HG03571 (cell line): Measurements from ENCODE around the gene IL36G.
"Not testable (repeated sequence)": the region's sequence is repeated elsewhere in the genome, so short reads cannot be mapped to it uniquely, and the experiment has no call there.

Source experiments
- ATAC-seq: cut with Tn5 transposase; IDR thresholded peaks from one replicate; pipeline ENCODE4 v1.9.1; 2021; ENCODE audit not compliant: unreplicated experiment

Gene IL36G

GRCh38 chr2:112977559-112978056 lies at the start of gene IL36G:
Gene IL36G (plus strand): TSS chr2:112978006. CDS start chr2:112978639, 633 bp downstream.
- no peak for ATAC-seq

GRCh38 chr2:112933261-112933660 lies 44.5 kb upstream of the IL36G start:
- ATAC-seq: no peak

GRCh38 chr2:112934117-112934516 lies 43.7 kb upstream of the IL36G start:
- ATAC-seq: not testable (repeated sequence)

GRCh38 chr2:112936927-112937232 lies 40.9 kb upstream of the IL36G start:
- ATAC-seq: no peak

- no peak for ATAC-seq
Observed at GRCh38 chr2:112938904-112939303, 38.9 kb upstream of the IL36G start.

GRCh38 chr2:112939425-112939824 lies 38.4 kb upstream of the IL36G start:
- ATAC-seq: no peak

GRCh38 chr2:112940859-112941625 lies 36.8 kb upstream of the IL36G start:
- ATAC-seq: no peak

GRCh38 chr2:112941753-112942653 lies 35.8 kb upstream of the IL36G start:
- ATAC-seq: peak; percentile 61

GRCh38 chr2:112942654-112943002 lies 35.2 kb upstream of the IL36G start:
- no peak for ATAC-seq

GRCh38 chr2:112944971-112945370 lies 32.8 kb upstream of the IL36G start:
- no peak for ATAC-seq

GRCh38 chr2:112946086-112946485 lies 31.7 kb upstream of the IL36G start:
- no peak for ATAC-seq

- no peak for ATAC-seq
Observed at GRCh38 chr2:112947374-112947773, 30.4 kb upstream of the IL36G start.

GRCh38 chr2:112949456-112949855 lies 28.4 kb upstream of the IL36G start:
- ATAC-seq: no peak

- ATAC-seq: no peak
Observed at GRCh38 chr2:112954364-112954763, 23.4 kb upstream of the IL36G start.

- no peak for ATAC-seq
Observed at GRCh38 chr2:112957511-112957910, 20.3 kb upstream of the IL36G start.

- ATAC-seq: no peak
Observed at GRCh38 chr2:112958428-112959108, 19.2 kb upstream of the IL36G start.

- no peak for ATAC-seq
Observed at GRCh38 chr2:112959109-112959812, 18.5 kb upstream of the IL36G start.

- ATAC-seq: no peak
Observed at GRCh38 chr2:112960230-112960825, 17.5 kb upstream of the IL36G start.

- no peak for ATAC-seq
Observed at GRCh38 chr2:112962308-112963175, 15.3 kb upstream of the IL36G start.

GRCh38 chr2:112967023-112967422 lies 10.8 kb upstream of the IL36G start:
- no peak for ATAC-seq
